Activated CD4-positive, alpha-beta T cell treated with anti-CD3 and anti-CD28 coated beads, Interleukin-2, amount 50 U/mL, for 4 hours (primary cell): Measurements from ENCODE around the gene SLCO2A1.

Experiments used
- DNase-seq, 2 experiments: peaks; one replicate each; pipeline ENCODE4 v3.0.0-alpha.2; 2020

The SLCO2A1 gene

GRCh38 chr3:133944641-133945380 lies 84.9 kb downstream of the SLCO2A1 start:
- DNase-seq: no peak

- DNase-seq: no peak
Observed at GRCh38 chr3:133944181-133944580, 85.5 kb downstream of the SLCO2A1 start.

- no peak for DNase-seq
Observed at GRCh38 chr3:133943639-133944141, 86.0 kb downstream of the SLCO2A1 start.

DNA sequence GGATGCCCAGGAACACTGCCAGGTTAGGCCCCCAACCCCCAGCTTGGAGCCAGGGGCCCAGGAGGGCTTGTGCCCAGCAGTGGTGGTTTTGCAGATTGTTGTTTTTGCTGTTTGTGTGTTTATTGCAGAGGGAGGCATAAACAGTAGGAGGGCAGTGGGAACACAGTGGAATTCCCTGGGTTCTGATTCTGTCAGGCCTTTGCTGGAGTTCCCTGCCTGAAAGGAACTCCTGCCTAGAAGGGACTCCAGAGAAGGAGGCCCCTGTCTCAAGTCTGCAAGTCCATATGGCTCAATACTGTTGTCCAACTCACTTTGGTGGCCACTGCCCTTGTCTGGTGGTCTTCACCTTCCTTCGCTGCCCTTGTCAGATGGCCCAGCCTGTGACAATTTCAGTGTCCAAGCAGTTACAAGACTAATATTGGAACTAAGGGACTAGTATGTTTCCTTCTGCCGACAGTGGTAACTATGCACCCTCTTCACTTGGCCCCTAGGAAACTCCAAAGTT lies 86.6 kb downstream of the SLCO2A1 start:
- no peak for DNase-seq

GRCh38 chr3:133941415-133941821 lies 88.3 kb downstream of the SLCO2A1 start:
- DNase-seq: no peak

DNA sequence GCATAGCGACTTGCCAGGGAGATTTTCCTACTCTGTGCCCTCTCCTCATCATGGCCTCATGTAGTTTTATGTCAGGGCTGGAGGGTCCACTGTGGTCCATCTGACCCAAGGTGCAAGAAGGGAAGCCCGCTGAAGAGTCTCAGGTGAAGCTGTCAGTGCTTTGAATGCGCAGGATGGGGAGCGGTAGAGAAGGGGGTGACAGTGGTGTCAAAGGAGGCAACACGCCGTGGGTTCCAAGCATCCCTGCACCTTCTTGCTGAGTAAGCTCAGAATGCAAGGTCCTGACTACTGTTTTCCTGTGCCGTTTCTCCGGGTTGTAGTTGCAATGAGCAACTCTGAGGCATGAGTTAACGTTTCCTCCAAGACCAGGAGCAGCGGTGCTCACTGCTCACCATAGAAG lies 89.2 kb downstream of the SLCO2A1 start:
- no peak for DNase-seq

DNA sequence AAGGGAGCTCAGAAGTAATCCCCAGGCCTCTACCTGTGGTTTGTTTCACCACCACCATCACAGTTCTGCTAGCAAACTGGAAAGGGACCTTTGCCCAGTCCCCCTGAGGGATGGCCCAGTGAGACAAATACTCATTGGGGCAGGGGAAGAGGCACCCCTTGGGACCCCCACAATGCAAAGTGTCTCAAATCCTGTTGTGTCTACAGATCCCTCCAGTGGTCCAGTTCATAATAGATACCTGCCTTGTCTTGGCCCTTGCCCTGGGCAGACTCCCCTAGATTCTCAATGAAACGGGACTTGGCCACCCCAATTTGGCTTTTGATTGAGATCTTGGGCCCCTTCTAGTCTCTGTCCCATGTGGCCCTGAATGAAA lies 90.3 kb downstream of the SLCO2A1 start:
- DNase-seq: no peak

DNA sequence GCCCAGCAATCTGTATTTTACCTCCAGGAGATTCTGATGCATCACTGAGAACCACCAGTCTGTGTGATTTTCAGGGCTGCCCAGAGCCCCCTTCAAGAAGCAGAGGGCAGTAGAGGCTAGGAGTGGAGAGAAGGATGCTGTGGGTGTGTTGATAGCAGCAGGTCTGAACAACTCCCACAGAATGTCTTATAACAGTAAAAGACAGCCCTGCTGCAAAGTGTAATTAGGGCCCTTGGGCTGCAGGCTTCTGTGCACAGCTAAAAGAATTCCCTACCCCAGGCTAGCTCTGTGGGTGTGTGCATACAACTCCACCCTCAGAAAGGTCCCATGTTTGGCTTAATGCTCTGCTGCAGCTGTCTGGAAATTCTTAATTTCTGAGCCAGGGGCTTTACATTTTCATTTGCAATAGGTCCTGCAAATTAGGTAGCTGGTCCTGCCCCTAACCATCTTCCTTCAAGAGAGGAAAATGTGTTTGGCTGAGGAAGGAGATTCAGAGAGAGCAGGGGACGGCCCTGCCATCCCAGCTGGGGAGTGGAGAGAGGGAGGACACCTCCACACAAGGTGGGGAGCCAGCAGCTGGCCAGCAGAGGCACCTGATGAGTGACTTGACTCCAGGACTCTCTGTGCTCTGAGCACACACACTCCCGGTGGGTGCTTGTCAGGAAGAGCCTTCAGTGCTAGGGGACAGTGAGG lies 90.8 kb downstream of the SLCO2A1 start:
- no peak for DNase-seq

DNA sequence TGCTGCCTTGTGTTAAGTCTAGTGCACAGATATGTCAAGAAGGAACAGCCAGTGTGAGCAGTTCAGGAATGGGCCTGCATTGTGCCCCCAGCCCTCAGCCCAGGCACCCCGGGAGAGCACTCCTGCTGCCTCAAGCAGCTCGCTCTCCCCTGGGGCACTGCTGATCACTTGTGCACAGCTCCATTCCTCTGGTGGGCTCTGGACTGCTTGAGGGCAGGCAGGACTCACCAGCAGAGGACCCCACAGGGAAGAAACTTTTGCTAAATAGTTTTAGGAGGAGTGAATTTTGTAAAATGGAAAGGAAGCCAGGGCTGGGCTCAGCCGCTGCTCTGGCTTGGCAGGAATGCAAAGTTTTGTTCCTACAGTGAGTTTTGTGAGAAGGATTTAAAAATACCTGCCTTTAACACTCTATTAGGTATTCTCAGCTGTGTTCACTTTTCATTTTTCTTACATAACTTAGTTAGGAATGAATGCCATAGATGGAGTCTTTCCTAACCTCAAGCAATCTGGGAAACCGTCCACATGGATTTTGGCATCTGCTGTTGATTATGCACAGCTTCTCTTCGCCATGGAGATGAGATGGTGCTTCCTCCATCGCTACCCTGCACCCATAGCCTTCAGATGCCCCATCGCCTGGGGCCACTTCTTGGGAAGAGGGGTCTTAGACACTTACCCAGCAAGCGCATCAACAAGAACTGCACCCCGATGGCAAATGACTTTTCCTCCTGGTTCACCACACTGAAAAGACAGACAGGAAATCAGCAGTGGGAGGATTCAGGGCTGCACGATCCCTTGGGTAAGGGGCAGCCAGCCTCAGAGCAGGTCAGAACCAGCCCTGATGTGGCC lies 91.7 kb downstream of the SLCO2A1 start:
- no peak for DNase-seq

DNA sequence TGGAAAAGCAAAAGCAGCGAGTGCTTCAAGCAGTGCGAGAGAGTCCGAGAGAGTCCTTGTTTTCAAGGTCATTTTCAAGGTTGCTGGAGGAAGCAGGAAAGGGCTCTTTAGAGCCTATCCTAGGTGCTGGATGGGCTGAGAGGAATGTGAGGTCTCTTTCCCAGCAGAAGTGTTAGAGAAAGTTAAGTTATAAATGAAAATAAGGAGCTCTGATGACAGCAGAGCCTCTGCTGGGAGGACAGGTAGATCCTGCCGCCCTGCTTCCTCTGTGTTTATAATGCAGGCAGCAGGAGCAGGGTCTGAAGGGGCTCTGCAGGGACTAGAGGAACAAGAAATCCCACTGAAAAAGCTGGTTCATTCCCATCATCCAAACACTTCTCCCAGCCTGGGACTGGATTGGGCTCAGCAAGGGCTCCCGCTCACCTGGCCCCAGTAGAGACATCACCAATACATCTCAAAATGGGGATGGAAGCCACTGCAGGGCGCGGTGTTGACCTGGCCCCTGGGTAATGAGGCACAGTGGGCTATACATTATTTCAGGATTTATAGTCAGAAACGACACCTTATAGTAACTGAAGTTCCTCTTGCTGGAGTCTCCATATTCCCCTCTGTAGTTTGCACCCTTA lies 92.6 kb downstream of the SLCO2A1 start:
- no peak for DNase-seq

DNA sequence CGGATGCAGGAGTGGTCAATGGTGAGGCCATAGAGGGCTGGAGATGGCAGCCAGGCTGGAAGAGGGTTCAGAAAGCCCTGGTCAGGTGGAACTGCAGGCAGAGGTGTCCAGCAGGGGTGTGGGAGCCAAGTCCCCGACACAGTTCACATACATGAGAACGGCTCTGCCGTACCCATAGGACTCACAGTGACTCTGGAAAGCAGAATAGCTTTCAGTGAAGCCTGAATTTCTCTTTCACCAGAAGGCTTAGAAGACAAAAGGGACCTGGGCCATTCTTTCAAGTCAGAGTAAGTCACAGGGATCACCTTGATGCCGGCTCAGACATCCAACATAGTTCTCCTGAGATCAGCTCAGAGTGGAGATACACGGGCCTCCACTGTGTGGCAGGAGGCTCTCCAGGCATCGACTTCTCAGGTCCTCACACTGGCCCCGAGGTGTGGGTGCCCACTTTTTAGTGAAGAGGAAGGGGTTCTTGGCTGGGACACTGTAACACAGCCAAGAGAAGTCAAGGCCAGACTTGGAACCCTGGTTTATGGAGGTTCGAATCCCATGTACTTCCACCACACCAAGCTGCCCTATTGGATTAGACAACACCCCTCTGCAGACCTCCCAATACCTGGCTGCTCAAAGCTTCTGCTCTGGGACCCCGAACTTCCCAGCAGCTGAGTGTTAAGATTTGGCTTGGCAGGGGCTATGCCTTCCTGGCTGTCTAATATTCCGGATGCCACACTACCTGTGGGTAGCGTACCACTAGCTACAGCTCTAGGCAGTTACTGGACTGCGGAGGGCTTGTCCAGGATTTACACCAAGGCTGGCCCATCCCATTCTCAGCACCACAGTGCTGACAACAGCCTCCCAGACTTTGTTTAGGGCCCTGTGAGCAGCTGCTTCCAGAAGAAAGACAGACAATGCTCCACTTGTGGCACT lies 93.6 kb downstream of the SLCO2A1 start:
- DNase-seq: no peak

DNA sequence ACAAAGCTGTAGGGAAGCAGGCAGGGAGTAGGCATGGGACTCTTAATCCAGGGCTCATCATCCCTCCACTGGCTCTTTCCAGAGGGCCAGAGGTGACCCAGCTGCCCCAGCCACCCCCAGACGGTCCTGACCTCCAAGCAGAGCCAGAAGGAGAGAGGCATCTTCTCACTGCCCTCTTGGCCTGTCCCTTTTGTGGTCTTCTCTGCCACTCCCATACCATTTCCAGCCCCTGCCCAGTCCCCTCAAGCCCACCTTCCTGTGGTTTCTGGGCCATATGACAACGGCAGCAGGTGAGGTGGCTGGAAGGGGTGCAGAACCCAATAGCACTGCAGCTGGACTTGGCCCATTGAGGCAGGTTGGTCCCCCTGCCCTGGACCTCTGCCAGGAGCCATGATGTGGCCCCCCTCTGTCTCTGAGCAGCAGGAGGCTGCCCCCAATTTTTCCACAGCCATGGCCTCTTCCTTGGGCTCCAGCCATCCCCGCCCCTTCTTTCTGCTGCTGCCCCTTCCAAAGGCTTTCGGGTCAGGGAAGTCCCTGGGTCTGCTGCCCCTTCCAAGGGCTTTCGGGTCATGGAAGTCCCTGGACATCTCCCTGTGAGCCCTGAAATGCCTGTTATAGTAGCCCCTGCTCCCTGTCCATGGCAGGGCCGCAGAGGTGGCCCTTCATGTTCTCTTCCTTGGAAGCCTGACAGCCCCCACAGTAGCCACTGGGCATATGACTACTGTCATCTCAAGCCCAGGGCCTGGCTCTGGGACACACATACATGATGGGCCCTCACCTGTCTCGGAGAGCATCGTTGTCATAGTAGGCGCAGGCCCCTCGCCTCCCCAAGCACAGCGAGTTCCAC lies 94.5 kb downstream of the SLCO2A1 start:
- DNase-seq: no peak

DNA sequence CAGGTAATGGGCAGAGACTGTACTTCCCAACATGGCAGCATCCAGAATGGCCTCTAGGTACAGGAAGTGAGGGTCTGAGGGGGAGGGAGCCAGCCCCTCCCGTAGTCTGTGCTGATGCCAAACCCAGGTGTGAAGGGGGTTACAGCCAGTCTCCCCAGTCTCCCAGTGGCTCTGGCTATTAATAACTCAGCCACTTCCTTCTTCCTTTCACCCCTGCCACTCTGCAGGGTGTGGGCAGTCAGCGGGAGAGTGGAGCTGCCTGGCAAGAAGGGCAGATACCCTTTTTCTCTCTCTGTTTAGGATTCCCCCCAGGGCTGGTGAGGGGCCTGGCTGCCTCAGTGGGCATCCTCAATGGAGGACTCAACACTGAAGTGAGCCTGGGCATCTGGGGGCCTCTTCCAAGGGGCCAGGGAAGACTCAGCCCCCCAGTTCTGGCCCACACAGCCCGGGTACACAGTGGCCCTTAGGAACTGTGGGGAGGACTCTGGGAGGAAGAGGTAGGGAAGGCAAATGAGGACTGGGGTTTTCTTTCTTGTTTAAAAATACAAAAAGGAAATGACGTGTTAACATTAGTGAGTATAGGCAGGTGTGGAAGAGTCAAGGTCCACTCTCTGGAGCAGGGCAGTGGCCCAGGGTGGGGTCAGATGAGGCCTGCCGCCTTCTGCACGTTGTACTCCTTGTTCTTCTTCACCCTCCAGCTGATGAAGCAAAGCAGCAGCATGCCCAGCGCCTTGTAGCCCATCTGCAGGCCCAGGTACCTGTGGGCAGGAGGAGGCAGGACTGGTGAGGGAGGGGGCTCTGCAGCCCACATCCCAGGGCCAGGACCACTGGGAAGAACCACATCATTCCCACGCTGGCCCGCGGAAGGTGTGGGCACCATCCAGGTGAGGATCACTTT lies 95.4 kb downstream of the SLCO2A1 start:
- no peak for DNase-seq

- DNase-seq: no peak
Observed at GRCh38 chr3:133933097-133934024, 96.4 kb downstream of the SLCO2A1 start.

DNA sequence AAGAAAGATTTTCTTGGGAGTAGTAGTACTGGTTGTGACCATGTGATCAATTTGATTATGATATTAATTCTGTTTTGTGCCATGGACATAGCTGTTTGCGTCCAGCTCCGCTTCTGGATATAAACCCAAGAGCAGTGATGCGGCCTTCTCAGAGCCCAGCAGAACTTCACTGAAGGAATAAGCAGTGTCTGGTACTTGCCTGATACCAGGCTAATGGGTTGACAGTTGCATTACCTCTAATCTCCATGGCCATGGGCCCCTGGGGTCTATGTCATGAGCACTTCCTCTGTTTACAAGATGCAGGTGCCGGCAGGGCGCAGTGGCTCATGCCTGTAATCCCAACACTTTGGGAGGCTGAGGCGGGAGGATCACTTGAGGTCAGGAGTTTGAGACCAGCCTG lies 97.7 kb downstream of the SLCO2A1 start:
- no peak for DNase-seq

GRCh38 chr3:133931084-133931483 lies 98.6 kb downstream of the SLCO2A1 start:
- DNase-seq: no peak

- DNase-seq: no peak
Observed at GRCh38 chr3:133930341-133930933, 99.3 kb downstream of the SLCO2A1 start.
